ENCODE results near the gene BACH2.
"Not testable (repeated sequence)": the region's sequence is repeated elsewhere in the genome, so short reads cannot be mapped to it uniquely, and the experiment has no call there.

Gene BACH2

DNA sequence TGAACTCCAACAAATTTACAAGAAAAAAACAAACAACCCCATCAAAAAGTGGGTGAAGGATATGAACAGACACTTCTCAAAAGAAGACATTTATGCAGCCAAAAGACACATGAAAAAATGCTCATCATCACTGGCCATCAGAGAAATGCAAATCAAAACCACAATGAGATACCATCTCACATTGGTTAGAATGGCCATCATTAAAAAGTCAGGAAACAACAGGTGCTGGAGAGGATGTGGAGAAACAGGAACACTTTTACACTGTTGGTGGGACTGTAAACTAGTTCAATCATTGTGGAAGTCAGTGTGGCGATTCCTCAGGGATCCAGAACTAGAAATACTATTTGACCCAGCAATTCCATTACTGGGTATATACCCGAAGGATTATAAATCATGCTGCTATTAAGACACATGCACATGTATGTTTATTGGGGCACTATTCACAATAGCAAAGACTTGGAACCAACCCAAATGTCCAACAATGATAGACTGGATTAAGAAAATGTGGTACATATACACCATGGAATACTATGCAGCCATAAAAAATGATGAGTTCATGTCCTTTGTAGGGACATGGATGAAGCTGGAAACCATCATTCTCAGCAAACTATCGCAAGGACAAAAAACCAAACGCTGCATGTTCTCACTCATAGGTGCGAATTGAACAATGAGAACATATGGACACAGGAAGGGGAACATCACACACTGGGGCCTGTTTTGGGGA, 264.0 kb downstream of the BACH2 start:
- not testable (repeated sequence) for H3K9me3 Mint-ChIP-seq, ATAC-seq, H3K27ac Mint-ChIP-seq, H3K27me3 Mint-ChIP-seq, H3K4me3 Mint-ChIP-seq
- Mint-ChIP-seq H3K4me1 (peaks cover 53% of the 10 kb centered on the region), H3K36me3 (peaks cover 50% of the 10 kb centered on the region)

DNA sequence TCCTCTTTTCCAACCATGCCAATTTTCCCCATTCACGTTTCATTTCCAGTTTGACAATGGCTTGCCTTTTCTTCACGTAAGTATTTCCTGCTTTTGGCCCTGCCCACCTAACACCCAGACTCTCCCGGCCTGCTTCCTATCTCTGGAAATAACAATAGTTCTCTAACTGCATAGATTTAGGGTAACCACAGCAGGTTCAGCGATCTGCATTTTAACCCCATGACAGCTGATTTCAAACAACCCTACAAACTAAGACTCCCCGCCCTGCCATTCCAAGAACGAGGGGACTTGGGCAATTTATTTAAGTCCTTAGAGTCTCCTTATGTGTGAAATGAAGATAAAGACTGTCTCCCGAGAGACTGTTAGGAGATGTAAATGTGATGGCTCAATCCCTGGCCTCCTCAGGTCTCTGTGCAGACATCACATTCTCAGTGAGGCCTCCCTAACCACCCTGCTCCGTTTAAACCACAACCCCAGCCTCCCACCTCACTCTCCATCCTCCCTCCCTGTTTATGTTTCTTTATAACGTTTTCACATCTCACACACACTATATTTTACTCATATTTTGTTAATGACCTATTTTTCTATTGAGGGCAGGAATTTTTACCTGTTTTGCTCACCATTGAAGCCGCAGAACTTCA, 267.5 kb downstream of the BACH2 start:
- H3K36me3 Mint-ChIP-seq, result peaks cover 52% of the 10 kb centered on the region
- H3K9me3 Mint-ChIP-seq, result peaks cover 3% of the 10 kb centered on the region
- H3K4me3 Mint-ChIP-seq, result no peak overlapping the region
- ATAC-seq, result no peak
- H3K27me3 Mint-ChIP-seq, result no peaks in the 10 kb centered on the region
- H3K27ac Mint-ChIP-seq, result no peak overlapping the region
- H3K4me1 Mint-ChIP-seq, result peaks cover 60% of the 10 kb centered on the region

DNA sequence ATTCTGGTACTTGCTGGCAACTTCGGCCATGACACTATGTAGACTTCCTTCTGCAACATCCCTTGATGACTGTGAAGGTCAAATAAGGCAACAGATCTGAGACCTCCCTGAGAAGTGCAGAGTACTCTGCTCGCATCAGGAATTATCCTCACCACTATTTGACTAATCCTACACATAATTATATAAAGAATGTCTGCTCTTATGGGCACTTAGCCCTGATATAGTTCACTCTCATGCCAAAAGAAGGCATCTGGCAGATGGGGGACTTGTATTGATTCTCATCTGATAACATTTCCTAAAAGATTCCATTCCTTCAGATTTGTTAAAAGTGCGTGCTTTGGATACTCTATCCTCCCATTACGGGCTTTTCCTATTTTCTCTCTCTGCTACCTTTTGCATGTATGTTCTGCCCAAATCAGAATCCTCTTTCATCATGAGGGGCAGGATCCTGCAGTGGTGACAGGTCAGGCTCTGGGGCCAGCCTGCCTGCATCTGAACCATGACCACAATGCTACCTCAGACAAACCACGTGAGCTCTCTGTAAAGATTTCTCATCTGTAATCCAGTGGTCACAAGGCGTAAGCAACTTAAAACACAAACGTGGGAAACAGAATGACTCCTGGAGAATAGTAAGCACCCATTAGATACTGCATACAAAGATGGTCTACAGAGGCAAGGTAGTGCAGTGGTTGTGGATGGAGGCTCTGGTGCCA, 268.4 kb downstream of the BACH2 start:
- peaks cover 59% of the 10 kb centered on the region for H3K36me3 Mint-ChIP-seq
- peaks cover 65% of the 10 kb centered on the region for H3K4me1 Mint-ChIP-seq
- peak; percentile 54 for ATAC-seq
- H3K27me3 Mint-ChIP-seq, result no peaks in the 10 kb centered on the region
- H3K9me3 Mint-ChIP-seq, result peaks cover 3% of the 10 kb centered on the region
- peak overlapping the region; percentile 9 for H3K27ac Mint-ChIP-seq
- no peak overlapping the region for H3K4me3 Mint-ChIP-seq

DNA sequence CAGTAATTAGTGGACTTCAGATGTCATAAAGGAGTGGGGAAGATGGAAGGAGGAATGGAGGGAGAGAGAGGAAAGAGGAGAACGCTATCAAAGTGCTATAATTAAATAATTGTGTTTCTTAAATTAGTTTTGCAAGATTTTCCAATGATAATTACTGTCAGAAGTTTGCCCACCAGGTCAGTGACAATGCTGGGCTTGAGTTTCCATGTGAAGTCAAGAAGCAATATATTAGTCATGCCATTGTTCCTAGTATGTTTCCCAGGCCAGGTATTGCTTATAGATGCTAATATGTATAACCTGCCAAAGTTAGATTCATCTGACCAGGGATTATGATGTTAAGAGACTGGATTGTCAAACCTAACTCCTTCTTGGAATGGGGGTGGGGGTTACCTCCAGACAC, 270.4 kb downstream of the BACH2 start:
- H3K36me3 Mint-ChIP-seq, result peaks cover 63% of the 10 kb centered on the region
- no peak for ATAC-seq
- no peaks in the 10 kb centered on the region for H3K9me3 Mint-ChIP-seq
- peak overlapping the region; percentile 67 for H3K27ac Mint-ChIP-seq
- H3K27me3 Mint-ChIP-seq, result no peaks in the 10 kb centered on the region
- peaks cover 76% of the 10 kb centered on the region for H3K4me1 Mint-ChIP-seq
- peak overlapping the region; percentile 62 for H3K4me3 Mint-ChIP-seq

DNA sequence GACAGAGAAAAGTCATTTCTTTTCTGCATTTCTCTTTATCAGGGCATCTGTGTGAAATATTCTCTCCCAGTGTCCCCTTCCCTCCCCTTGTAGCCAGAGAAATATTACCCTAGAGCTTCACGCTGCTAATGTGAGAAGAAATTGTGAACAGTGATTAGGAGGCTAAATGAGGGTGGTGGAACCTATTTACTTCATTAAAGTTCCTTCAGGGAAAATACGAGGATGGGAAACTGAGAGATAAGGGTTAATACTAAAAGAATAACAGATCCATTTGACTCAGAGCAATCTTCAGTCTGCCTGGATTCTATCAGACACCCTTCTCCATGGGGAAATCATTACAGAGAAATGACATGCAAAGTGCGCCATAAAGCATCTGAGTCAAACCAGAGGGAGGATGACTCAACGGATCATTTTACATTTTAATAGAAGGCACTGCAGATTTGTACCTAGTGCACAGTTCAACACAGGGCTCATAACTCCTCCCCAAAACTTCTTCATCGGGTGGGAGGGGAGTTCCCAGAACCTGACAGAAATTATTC, 271.1 kb downstream of the BACH2 start:
- peak overlapping the region; percentile 62 for H3K4me3 Mint-ChIP-seq
- H3K36me3 Mint-ChIP-seq, result peaks cover 66% of the 10 kb centered on the region
- H3K4me1 Mint-ChIP-seq, result peaks cover 81% of the 10 kb centered on the region
- H3K27me3 Mint-ChIP-seq, result no peaks in the 10 kb centered on the region
- peak; percentile 91 for ATAC-seq
- H3K27ac Mint-ChIP-seq, result peak overlapping the region; percentile 67
- no peaks in the 10 kb centered on the region for H3K9me3 Mint-ChIP-seq

DNA sequence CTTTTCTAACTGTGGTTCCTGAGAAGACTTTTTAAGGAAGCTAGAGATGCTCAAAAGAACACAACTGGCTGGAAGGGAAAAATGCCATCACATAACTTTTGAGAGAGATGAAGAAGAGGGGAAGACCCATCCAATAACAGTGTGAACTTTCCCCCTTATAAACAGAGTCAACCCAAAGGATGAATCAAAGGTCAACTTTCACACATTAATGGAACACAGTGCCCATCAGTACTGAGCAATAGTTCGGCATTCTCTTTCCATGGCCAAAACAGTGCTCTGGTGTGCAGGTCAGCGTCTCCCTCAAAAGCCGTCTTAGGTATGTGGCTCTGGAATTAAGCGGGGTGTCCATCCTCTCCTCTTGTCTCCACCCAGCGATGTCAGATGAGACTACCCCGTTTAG, 272.0 kb downstream of the BACH2 start:
- Mint-ChIP-seq H3K9me3 (no peaks in the 10 kb centered on the region), H3K4me1 (peaks cover 82% of the 10 kb centered on the region), H3K27ac (peak overlapping the region; percentile 67), H3K36me3 (peaks cover 67% of the 10 kb centered on the region), H3K27me3 (no peaks in the 10 kb centered on the region), H3K4me3 (no peak overlapping the region)
- no peak for ATAC-seq

DNA sequence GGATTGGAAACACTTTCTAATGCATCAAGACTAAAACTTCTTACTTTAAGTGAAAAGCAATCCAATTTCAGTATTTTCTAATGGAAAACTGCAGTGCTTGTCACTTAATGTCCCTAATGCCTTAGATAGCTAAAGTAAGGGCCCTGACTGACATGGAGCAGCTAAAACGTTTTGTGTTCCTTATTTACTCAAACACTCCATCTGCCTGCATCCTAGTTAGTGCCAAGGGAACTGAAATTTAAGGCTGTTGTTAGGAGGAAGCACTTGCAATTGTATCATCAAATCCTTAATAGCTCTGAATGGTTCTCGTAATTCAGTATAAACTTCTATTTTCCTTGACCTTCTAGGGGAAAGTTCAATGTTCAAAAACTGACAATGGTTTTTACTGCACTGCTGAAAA, 274.9 kb downstream of the BACH2 start:
- H3K36me3 Mint-ChIP-seq, result peaks cover 73% of the 10 kb centered on the region
- H3K4me1 Mint-ChIP-seq, result peaks cover 76% of the 10 kb centered on the region

DNA sequence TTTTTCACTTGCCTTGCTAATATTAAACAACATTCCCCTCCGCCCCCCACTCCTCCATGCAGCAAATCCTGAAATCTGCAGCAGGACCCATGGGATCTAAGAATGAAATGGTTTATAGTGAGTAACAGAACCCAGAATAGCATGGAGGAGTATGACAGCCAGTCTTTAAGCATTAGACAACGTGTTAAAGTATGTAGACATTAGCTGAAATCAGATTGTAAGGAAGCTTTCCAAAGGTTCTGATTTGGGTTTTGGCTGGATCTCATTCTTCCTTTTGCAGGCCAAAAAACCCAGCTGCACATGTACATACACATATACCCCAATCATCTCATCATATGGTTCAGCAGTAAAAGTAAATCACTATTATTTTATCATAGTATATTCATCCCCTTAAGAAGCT, 275.9 kb downstream of the BACH2 start:
- no peak for ATAC-seq
- Mint-ChIP-seq H3K4me3 (no peak overlapping the region), H3K36me3 (peaks cover 76% of the 10 kb centered on the region), H3K27ac (no peak overlapping the region), H3K9me3 (no peaks in the 10 kb centered on the region), H3K4me1 (peaks cover 72% of the 10 kb centered on the region), H3K27me3 (no peaks in the 10 kb centered on the region)

More for the DNA sequence above, 274.9 kb downstream of the BACH2 start:
- no peak for ATAC-seq
- Mint-ChIP-seq H3K9me3 (no peaks in the 10 kb centered on the region), H3K27ac (no peak overlapping the region), H3K4me3 (no peak overlapping the region), H3K27me3 (no peaks in the 10 kb centered on the region)

DNA sequence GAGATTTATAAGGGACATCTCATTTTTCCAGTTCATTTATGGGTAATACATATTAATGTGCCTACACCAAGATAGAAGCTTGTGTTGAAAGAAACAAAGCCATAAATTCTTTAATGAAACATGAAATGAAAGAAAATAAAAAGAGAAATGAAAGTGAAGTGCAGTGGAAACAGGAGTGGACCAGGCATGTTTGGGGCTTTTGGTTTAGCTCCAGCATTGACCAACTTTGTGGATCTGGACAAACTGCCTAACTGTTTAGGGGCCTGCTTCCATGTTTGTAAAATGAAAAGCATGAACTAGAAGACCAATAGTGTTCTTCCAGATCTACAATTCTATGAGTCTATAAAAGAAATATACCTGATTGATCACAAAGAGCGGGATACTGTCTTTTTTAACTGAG, 277.4 kb downstream of the BACH2 start:
- H3K27ac Mint-ChIP-seq, result no peak overlapping the region
- H3K9me3 Mint-ChIP-seq, result no peaks in the 10 kb centered on the region
- peaks cover 57% of the 10 kb centered on the region for H3K4me1 Mint-ChIP-seq
- no peaks in the 10 kb centered on the region for H3K27me3 Mint-ChIP-seq
- no peak for ATAC-seq
- peaks cover 69% of the 10 kb centered on the region for H3K36me3 Mint-ChIP-seq
- H3K4me3 Mint-ChIP-seq, result no peak overlapping the region

DNA sequence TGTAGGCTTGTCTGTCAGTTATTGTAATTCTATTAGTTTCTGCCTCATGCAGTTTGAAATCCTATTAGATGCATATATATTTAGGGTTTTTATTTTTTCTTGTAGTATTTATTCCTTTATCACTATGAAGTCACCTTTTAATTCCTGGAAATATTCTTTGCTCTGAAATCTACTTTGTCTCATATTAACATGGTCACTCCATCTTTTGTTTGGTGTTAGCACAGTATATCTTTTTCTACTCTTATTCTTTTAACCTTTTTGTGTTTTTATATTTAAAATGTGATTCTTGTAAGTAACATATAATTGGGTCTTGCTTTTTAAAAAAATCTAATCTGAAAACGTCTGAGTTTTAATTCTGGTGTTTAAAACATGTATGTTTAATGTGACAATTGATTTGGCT, 280.8 kb downstream of the BACH2 start:
- Mint-ChIP-seq H3K27ac (no peak overlapping the region), H3K4me3 (no peak overlapping the region), H3K4me1 (peaks cover 57% of the 10 kb centered on the region), H3K27me3 (no peaks in the 10 kb centered on the region), H3K9me3 (no peaks in the 10 kb centered on the region), H3K36me3 (peaks cover 77% of the 10 kb centered on the region)
- ATAC-seq, result no peak

DNA sequence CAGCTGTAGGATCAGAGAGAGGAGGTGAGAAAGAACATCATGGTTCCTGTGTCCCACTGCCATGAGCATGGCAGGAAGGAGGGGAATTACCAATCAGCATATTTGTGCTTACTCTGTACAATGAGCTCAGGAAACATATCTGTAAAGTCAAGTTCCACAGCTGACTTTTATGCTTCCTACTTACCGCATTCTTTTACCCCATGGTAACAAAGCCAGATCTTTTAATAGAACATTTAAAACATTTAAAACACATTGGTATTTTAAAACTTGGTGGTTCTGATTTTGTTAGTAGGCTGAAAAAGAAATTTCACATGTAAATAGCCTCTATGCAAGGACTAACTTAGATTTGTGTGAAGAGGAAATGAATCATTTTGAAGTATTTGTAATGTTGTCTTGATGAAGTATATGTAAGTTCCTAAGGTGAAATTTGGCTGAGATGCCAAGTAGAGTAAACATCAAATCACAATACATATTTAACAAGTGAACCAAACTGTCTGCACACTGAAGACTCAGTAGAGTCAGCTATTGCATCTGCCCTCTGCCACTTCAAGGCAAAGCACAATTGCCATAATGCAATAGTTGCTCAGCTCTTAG, 287.6 kb downstream of the BACH2 start:
- peak; percentile 75 for ATAC-seq
- Mint-ChIP-seq H3K4me1 (peaks cover 49% of the 10 kb centered on the region), H3K4me3 (peak overlapping the region; percentile 48), H3K27ac (peak overlapping the region; percentile 85), H3K27me3 (no peaks in the 10 kb centered on the region), H3K36me3 (peaks cover 43% of the 10 kb centered on the region), H3K9me3 (no peaks in the 10 kb centered on the region)

DNA sequence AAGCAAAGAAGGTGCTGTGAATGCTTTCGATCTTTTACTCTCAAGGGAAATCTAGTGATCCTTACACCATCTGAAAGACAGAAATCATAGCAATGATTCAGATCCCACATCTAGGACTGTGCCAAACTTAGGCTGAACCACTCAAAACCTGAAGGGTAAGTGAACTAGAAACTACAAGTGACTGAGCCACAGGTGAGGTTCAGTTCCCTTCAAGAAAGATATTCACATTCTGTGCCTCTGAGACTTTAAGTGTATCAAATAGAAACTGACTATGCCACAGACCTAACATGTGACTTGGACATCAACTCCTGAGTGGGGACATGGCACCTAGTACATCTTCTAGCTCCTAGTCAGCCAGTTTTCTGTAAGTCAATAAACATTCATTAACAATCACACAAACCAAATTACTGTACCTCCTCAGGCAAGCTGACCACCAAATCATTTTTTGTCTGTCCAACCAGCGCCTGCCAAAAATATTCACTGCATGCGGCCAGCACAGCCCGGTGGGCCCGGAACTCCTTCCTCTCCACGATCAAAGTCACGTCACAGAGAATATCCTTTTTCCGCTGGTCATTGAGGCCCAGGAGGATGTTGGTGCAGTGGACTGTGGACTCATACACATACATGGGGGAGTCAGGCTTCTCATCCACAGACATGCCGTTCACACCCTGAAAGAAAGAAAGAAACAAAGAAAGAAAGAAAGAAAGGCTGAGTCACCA, 288.3 kb downstream of the BACH2 start:
- peak overlapping the region; percentile 85 for H3K27ac Mint-ChIP-seq
- no peaks in the 10 kb centered on the region for H3K9me3 Mint-ChIP-seq
- no peaks in the 10 kb centered on the region for H3K27me3 Mint-ChIP-seq
- peak overlapping the region; percentile 48 for H3K4me3 Mint-ChIP-seq
- peak; percentile 92 for ATAC-seq
- peaks cover 37% of the 10 kb centered on the region for H3K36me3 Mint-ChIP-seq
- H3K4me1 Mint-ChIP-seq, result peaks cover 43% of the 10 kb centered on the region

DNA sequence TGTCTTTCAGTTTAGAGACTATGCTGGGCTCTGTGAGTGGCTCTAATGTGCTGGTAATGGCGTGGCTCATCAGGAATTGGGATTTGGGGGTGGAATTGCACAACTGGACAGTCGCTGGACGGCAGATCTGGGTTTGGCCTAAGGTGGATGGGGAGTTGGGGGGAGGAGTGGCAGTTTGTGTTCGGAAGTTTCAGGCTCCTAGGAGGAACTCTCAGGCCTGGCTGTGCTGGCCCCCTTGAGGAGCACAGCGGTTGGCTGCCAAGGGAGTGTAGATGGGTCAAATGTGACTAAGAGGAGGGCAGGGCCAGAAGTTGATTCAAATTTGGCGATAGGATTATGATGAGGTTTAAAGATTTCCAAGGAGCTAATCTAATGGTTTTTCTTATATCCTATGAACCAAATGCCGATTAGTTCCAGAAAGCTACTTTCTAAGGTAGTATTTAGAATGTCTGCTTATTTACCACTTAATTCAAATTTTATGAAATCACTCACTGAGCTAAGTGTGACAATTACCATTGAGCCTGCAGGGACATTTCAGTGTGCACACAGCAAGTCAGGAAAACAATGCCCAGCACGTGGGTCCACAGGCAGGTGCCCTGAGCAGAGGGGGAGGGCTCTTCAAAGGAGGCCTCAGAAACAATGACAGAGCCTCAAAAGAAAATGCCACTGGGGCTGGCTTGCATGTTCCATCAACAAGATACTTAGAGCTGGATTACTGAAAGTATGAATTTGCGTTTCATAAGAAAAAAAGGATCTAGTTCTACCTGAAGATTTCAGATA, 291.4 kb downstream of the BACH2 start:
- Mint-ChIP-seq H3K27ac (peak overlapping the region; percentile 17), H3K36me3 (peaks cover 13% of the 10 kb centered on the region), H3K27me3 (no peaks in the 10 kb centered on the region)

DNA sequence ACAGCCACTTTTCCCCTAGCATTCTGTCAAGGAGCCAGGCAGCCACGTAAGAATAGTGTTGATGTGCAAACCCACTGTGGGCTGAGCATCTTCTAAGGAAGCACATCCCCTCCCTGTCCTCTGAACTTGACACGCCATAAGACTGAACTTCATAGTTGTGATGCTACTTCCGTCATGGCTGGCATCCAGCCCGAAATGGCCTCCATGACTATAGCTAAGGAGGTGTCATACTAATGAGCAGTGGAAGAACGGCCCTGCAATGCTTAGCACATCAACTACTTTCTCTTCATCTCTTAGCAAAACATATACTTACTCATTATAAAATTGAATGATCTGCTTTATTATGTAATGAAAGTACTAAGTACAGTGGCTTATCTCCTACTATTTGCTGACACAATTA, 292.1 kb downstream of the BACH2 start:
- H3K9me3 Mint-ChIP-seq, result no peaks in the 10 kb centered on the region
- H3K27me3 Mint-ChIP-seq, result no peaks in the 10 kb centered on the region
- no peak overlapping the region for H3K4me3 Mint-ChIP-seq
- H3K27ac Mint-ChIP-seq, result peak overlapping the region; percentile 17
- no peak for ATAC-seq
- peaks cover 18% of the 10 kb centered on the region for H3K4me1 Mint-ChIP-seq
- H3K36me3 Mint-ChIP-seq, result peaks cover 13% of the 10 kb centered on the region

More for the DNA sequence above, 291.4 kb downstream of the BACH2 start:
- Mint-ChIP-seq H3K4me1 (peaks cover 22% of the 10 kb centered on the region), H3K9me3 (no peaks in the 10 kb centered on the region), H3K4me3 (no peak overlapping the region)
- no peak for ATAC-seq

All from stimulated activated memory B cell treated with anti-CD40 and anti-IgM and Interleukin-4, amounts not matched to agents 10 μg/mL and 1 μg/mL and 100 μg/mL, for 72 hours (primary cell).